HG03378 (cell line): Measurements from ENCODE around the gene PCID2.
"Not testable (repeated sequence)": the region's sequence is repeated elsewhere in the genome, so short reads cannot be mapped to it uniquely, and the experiment has no call there.

ENCODE experiments used
- ATAC-seq: cut with Tn5 transposase; IDR thresholded peaks from one replicate; pipeline ENCODE4 v1.9.1; 2021; ENCODE audit warnings: mild to moderate bottlenecking, moderate library complexity; ENCODE audit not compliant: unreplicated experiment

PCID2 gene

GRCh38 chr13:113208421-113209335 is at the start of gene PCID2:
Gene PCID2, minus strand, starts transcription at chr13:113208669. Its CDS starts 35 bp downstream, at chr13:113208634.
- peak; percentile 60 for ATAC-seq

DNA sequence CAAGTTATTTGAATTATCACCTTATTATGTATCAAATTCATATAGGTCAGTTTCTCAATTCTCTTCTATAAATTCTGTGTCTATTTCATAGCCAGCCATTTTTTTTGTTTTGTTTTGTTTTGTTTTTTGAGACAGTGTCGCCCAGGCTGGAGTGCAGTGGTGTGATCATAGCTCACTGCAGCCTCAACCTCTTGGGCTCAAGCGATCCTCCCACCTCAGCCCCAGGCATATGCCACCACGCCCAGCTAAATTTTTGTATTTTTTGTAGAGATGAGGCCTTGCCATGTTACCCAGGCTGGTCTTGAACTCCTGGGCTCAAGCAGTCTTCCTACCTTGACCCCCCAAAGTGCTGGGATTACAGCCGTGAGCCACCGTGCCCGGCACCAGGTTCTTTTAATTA is 49.4 kb upstream of the PCID2 start:
- ATAC-seq, result not testable (repeated sequence)

GRCh38 chr13:113252516-113253095 is 44.1 kb upstream of the PCID2 start:
- no peak for ATAC-seq

DNA sequence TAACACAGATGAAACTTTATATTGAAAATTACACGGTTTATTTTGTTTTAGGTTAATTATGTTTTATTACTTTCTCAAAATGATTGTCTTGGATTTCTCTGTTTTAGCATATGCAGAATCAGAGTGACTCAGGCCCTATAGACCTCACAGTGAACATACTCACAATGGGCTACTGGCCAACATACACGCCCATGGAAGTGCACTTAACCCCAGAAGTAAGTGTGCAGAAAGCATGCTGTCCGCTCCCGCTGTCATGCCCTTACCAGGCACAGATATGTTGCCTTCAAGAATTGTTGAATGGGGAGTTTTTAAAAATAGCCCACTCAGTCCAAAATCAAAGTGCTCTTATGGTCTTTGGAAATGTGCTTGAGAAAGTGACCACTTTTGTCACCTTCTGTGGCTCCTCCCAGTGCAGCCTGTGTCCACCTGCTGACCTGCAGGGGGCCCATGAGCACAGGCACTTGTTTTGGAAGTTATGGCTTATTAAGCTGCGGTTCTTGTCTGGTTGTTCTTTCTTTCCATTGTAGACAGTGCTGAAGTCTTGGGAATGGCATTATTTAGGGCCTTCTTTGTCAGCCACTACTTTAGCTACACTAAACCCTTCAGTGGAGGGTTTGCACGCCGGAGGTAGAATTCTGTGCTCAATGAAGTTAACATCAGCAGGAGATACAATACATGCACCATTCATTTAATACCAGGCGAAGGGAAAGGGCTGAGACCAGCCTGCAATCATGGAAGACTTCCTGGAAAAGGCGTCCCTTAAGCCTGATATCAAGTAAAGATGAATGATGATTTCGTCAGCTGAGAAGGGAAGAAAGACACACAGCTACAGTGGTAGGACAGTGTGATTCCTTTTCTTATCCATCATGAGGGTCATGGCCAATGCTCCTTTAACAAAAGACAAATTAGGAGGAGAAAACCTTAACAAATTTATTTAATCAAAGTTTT is 37.7 kb upstream of the PCID2 start:
- ATAC-seq, result no peak

- no peak for ATAC-seq
Observed at GRCh38 chr13:113243847-113244246, 35.4 kb upstream of the PCID2 start.

GRCh38 chr13:113241623-113242022 is 33.2 kb upstream of the PCID2 start:
- not testable (repeated sequence) for ATAC-seq

GRCh38 chr13:113239986-113240385 is 31.5 kb upstream of the PCID2 start:
- no peak for ATAC-seq

DNA sequence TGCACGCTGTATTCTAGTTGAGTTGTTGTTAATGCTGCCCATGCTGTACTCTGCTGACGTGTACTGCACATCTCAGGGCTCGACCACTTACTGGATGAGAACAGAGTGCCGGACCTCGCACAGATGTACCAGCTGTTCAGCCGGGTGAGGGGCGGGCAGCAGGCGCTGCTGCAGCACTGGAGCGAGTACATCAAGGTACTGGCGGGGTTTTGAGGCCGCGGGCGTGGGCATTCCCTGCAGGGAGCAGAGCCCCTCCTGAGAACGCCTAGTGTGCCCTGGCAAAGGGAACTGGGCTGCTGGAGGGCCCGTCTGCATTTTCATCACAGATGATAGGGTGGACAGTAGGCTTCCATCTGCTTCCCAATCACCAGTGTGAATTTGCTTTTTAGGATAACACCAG is 30.9 kb upstream of the PCID2 start:
- ATAC-seq, result no peak

GRCh38 chr13:113238536-113238935 is 30.1 kb upstream of the PCID2 start:
- ATAC-seq, result no peak

- ATAC-seq, result no peak
Observed at GRCh38 chr13:113233101-113233500, 24.6 kb upstream of the PCID2 start.

- ATAC-seq, result no peak
Observed at GRCh38 chr13:113232208-113233003, 23.9 kb upstream of the PCID2 start.

- ATAC-seq, result no peak
Observed at GRCh38 chr13:113231306-113232207, 23.1 kb upstream of the PCID2 start.

DNA sequence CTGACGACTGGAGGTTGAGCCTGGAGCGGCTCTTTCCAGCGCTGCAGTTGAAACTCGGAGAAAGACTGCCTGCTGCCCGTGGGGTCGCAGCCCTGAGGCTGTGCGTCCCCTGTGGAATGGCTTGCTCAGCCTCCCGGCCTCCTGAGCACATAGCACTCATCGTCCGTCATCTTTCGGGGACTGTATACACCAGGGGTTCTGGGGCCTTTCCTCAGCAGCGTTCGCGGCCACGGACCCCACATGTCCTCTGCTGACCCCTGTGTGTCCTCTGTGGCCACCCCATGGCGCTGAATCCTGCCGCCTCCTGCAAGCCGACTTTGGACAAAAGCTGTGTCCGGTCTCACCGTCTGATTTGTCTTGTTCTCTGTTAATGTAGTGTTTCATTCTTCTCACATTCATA is 21.3 kb upstream of the PCID2 start:
- no peak for ATAC-seq

- no peak for ATAC-seq
Observed at GRCh38 chr13:113229161-113229560, 20.7 kb upstream of the PCID2 start.

DNA sequence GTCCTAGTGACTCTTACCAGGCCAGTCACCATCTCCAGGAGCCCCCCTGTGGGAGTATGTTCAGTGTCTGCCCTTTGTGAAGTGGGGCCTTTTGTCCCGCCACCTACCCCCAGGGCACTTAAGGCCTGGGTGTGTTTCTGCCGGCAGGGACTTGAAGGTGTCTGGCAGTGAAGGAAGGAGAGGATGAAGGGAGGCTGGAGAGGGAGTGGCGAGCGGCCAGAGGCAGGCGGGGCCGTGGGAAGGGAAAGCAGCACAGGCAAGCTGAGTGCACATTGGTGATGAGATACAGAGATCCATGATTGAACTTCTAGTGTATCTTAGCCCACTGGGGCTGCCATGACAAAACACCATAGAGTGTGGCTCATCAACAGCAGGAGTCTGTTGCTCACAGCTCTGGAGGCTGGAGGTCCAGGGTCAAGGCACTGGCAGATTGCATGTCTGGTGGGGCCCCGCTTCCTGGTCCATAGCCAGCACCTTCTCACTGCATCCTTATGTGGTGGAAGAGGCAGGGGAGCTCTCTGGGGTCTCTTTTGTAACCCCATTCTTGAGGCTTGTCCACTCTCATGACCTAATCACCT is 18.5 kb upstream of the PCID2 start:
- ATAC-seq, result no peak

GRCh38 chr13:113225515-113225914 is 17.0 kb upstream of the PCID2 start:
- ATAC-seq, result no peak

GRCh38 chr13:113224486-113224885 is 16.0 kb upstream of the PCID2 start:
- ATAC-seq, result no peak

DNA sequence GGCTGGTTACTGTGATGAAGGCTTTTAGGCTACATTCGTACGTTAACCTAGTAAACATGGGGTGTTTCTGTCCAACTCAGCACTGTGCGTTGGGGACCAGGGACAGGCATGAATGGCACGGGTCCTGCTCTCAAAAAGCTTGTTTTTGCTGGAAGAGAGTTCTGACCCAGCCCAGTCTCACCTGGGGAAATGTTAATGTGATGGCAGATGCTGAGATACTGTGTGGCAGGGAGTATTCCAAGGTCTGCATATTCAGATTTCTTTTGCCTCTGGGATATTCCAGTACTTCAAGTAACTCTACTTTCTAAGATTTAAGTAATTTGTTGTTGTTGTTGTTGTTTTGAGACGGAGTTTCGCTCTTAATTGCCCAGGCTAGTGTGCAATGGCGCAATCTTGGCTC is 14.6 kb upstream of the PCID2 start:
- ATAC-seq, result no peak

- no peak for ATAC-seq
Observed at GRCh38 chr13:113220877-113221276, 12.4 kb upstream of the PCID2 start.
